ENCODE results near the gene SORT1.

GRCh38 chr1:109351457-109351856, 46.3 kb downstream of the SORT1 start:
- TF ChIP-seq POLR2A (IDR thresholded peaks at IDR 0.05), result no peak
- TF ChIP-seq, protein P1, sequence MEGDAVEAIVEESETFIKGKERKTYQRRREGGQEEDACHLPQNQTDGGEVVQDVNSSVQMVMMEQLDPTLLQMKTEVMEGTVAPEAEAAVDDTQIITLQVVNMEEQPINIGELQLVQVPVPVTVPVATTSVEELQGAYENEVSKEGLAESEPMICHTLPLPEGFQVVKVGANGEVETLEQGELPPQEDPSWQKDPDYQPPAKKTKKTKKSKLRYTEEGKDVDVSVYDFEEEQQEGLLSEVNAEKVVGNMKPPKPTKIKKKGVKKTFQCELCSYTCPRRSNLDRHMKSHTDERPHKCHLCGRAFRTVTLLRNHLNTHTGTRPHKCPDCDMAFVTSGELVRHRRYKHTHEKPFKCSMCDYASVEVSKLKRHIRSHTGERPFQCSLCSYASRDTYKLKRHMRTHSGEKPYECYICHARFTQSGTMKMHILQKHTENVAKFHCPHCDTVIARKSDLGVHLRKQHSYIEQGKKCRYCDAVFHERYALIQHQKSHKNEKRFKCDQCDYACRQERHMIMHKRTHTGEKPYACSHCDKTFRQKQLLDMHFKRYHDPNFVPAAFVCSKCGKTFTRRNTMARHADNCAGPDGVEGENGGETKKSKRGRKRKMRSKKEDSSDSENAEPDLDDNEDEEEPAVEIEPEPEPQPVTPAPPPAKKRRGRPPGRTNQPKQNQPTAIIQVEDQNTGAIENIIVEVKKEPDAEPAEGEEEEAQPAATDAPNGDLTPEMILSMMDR (IDR thresholded peaks at IDR 0.05), result no peak
- no peak for TF ChIP-seq POLR2AphosphoS5 (IDR thresholded peaks at IDR 0.05)
